GM12878 (cell line): ENCODE measurements around the gene SMG9. TPM values are rescaled to one million over a fixed set of nuclear protein-coding genes. Genes with fewer than 3 reads are reported as not detected.

ENCODE experiments used
- BCL11A ChIP-seq: IDR thresholded peaks from 2 replicates; pipeline ENCODE4 v1.6.1; 2011; ENCODE audit warnings: low read depth, low read length
- HDAC6 ChIP-seq: fragments of 200-600 bp; sonication (generic); IDR thresholded peaks from one replicate; pipeline ENCODE4 v1.8.0; 2017; ENCODE audit warnings: antibody characterized with exemption; ENCODE audit not compliant: unreplicated experiment
- MAX ChIP-seq: IDR thresholded peaks from 2 replicates; pipeline ENCODE4 v1.6.1; 2012; ENCODE audit warnings: low read depth, low read length, improper control_type of control experiment
- RB1 ChIP-seq: fragments of 450-650 bp; formaldehyde crosslinking; IDR thresholded peaks from 2 replicates; pipeline ENCODE4 v1.6.1; 2017; ENCODE audit warnings: mild to moderate bottlenecking, borderline replicate concordance
- SMARCA5 ChIP-seq: fragments of 450-650 bp; IDR thresholded peaks from 2 replicates; pipeline ENCODE4 v1.6.1; 2017; ENCODE audit warnings: mild to moderate bottlenecking
- SMC3 ChIP-seq: IDR thresholded peaks from 2 replicates; pipeline ENCODE4 v1.6.1; 2011; ENCODE audit warnings: low read length, improper control_type of control experiment, borderline replicate concordance
- SPI1 ChIP-seq: IDR thresholded peaks from 2 replicates; pipeline ENCODE4 v1.6.1; 2011; ENCODE audit warnings: low read depth, mild to moderate bottlenecking, low read length, moderate library complexity, borderline replicate concordance; ENCODE audit not compliant: insufficient read depth
- TCF7 ChIP-seq: IDR thresholded peaks from 2 replicates; pipeline ENCODE4 v1.6.1; 2014; ENCODE audit warnings: antibody characterized with exemption, borderline replicate concordance
- ZBTB33 ChIP-seq: fragments of 450-650 bp; IDR thresholded peaks from 2 replicates; pipeline ENCODE4 v1.6.1; 2017; ENCODE audit warnings: mild to moderate bottlenecking
- polyA plus RNA-seq, 11 experiments: library from polyadenylated mRNA; depleted of rRNA in 4 of 11; unstranded in 6 of 11; stranded (reverse) in 5 of 11; fragments of >200 nt; fragmentation: Nextera tagmentation in 4 of 11; fragmentation: Illumina TruSeq in 1 of 11; extraction: Ambion mirVana in 4 of 11; extraction: Trizol in 1 of 11; gene quantifications; 1 replicate in 1 of 11; 2 replicates in 10 of 11; pipeline versions ENCODE4 v1.2.1 to v1.2.3, GENCODE V29; 2011 to 2016; ENCODE audit warnings: inconsistent platforms in 2 of 11, missing spikeins in 2 of 11, low read depth in 1 of 11
- total RNA-seq, 4 experiments: library from RNA; depleted of rRNA in 3 of 4; stranded (reverse); fragments of >200 nt in 3 of 4; fragmentation: Illumina TruSeq in 1 of 4; extraction: Trizol in 1 of 4; gene quantifications; 2 replicates each; pipeline versions ENCODE4 v1.2.1 to v1.2.3, GENCODE V29; 2013 to 2021

The SMG9 gene
- total and polyA plus RNA-seq, 10 of the 15 experiments (the other 5 are each of a cell fraction or from before 2014, with no cell fraction given): 0.69 to 52.2 (median 28.1) TPM

GRCh38 chr19:43784981-43785808 is 30.4 kb upstream of the SMG9 start (continued):
- TF ChIP-seq RB1 (peak; percentile 83; the same call in 1 of the 2 replicates), SMARCA5 (peak; percentile 90), HDAC6 (no peak), SPI1 (no peak), MAX (peak; percentile 26; the same call in 1 of the 2 replicates), TCF7 (no peak), SMC3 (peak; percentile 98), BCL11A (no peak), ZBTB33 (no peak)
